ENCODE measurements around the gene GJB5.
"Not testable (repeated sequence)": the region's sequence is repeated elsewhere in the genome, so short reads cannot be mapped to it uniquely, and the experiment has no call there.

GJB5 gene

DNA sequence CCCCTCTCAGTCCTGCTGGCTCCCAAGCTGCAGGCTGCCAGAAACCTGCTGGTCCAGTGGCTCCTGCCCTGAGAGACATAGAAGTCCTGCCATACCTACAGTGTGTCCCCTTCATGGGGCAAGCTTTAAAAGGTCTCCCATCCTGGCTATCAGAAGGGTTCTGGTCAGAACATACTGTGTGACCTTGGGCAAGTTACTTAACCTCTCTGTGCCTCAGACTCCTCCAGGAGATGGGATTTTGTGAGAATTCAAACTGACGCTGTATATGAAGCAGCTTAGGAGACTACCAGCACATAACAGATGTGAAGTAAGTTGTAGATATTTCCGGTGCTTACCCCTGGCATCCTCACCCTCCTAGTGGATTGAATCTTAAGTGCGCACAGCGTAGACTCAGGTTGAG lies 8.7 kb upstream of the GJB5 start:
- no peak for DNase-seq

- DNase-seq, result peak in 2 of 3 experiments; percentile 38 to 59
Observed at GRCh38 chr1:34746785-34747637, 7.8 kb upstream of the GJB5 start.

GRCh38 chr1:34747638-34747941 lies 7.3 kb upstream of the GJB5 start:
- DNase-seq, result no peak

DNA sequence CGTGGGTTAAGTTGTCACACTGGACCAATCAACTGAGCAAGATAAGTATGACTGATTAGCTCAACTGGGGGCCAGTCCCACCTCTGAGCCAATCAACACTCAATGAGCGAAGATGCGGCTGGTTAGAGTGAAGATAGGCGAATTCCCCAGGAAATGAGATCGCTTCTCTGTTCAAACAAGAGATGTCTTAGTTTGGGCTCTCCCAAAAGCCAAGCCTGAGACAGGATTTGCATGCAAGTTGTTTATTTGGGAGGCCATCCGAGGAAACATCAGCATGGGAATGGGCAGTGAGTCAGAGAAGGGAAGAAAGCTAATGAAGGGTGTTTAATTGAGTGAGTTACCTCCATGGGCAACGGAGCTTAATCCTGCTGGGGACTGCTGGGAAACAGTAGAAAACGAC lies 4.9 kb upstream of the GJB5 start:
- DNase-seq, result no peak

DNA sequence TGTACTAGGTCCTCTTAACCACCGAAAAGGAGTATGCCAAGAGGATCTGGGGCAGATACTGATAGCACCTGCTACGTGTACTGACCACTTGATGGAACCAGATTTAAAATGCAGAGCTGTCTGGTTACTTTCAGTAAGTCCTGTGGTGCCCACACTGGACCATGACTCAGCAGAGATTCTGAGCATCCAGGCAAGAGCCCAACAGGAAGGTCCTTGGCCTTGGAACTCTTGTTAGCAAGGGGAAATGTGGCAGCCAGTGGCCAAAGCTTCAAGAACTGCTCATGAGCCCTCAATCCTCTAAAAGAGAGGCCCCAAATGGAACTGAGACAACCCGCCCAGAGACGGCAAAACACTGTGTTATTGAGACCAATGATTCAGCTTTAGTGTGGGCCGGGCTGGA lies 4.2 kb upstream of the GJB5 start:
- DNase-seq, result no peak

DNA sequence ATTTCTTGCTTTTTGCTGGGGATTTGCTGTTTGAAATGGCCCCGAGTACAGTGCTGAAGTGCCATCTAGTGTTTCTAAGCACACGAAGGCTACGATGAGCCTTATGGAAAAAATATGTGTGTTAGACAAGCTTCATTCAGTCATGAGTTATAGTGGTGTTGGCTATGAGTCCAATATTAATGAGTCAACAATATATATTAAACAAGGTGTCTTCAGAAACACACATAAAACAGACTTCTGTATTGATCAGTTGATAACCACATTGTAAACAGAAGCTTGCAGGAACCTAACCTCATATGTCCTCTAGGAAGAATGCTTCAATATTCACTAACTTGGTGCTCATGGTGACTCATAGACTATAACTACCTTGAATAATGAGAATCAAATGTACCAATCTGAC lies 1.7 kb upstream of the GJB5 start:
- no peak for DNase-seq

DNA sequence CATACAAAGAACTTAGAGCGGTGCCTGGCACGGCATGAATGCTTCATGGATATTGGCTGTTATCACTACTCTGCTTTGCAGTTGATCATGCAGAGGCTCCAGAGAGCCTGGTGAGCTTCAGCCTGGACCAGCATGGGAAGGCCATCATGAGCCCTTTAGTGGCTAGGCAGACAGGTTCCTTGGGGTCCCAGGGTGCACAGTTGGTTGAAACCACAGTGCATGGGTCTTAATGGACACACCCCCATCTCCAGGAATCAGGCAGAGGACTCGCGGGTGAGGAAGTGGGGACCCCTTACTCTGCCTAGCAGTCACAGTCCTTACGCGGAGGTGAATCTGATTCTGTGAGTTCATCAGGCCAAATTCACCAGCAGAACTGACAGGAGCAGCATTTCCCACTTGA lies 1.1 kb downstream of the GJB5 start:
- no peak for DNase-seq

- no peak for DNase-seq
Observed at GRCh38 chr1:34757386-34757785, 2.5 kb downstream of the GJB5 start.

GRCh38 chr1:34758751-34759150 lies 3.9 kb downstream of the GJB5 start:
- DNase-seq, result no peak

DNA sequence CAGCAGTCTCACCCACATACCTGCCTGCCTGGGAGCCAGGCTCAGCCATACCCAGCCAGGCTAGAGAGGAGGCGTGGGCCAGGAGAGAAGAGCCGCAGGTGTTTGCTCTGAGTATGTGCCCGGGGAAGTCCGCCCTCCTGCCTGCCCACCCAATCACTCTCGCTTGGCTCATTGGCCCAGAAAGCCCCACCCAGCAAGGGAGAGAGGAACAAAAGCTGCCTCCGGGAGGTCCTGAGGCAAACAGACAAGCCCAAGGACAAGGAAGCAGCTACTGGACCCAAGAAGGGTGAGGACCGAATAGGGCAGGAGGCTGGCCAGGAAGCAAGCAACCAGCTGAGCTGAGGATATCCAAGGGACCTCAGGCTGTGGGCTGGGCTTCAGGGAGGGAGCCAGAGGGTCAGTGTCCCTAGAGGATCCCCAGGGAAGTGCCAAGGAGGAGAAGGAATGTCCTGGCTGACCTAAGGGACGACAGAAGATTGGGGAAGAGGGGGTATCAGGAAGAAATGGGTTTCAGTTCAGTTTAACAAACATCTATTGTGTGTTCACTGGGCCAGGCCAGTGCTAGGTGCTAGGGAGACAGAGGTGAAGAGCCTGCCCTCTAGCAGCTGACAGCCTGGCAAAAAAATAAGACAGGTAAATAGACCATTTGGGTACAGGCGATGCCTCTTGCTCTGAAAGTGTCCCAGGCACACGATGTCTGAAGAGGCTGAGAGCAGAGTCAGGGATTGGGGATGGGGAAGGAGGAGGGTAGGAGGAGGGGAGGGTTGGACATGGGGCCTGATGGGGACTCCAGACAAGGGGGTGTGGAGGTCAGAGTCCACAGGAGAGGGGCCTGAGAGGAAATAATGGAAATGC lies 4.9 kb downstream of the GJB5 start, which contains the start of gene GJB4:
GJB4 (plus strand) TSS at position 238 of the 855 bp plus-strand sequence. CDS start 1,515 bp downstream, outside the sequence.
- no peak for DNase-seq

DNA sequence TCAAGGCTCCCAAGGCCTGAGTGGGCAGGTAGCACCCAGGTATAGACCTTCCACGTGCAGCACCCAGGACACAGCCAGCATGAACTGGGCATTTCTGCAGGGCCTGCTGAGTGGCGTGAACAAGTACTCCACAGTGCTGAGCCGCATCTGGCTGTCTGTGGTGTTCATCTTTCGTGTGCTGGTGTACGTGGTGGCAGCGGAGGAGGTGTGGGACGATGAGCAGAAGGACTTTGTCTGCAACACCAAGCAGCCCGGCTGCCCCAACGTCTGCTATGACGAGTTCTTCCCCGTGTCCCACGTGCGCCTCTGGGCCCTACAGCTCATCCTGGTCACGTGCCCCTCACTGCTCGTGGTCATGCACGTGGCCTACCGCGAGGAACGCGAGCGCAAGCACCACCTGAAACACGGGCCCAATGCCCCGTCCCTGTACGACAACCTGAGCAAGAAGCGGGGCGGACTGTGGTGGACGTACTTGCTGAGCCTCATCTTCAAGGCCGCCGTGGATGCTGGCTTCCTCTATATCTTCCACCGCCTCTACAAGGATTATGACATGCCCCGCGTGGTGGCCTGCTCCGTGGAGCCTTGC lies 6.4 kb downstream of the GJB5 start:
- no peak for DNase-seq

- DNase-seq, result no peak
Observed at GRCh38 chr1:34761776-34762307, 7.0 kb downstream of the GJB5 start.

DNA sequence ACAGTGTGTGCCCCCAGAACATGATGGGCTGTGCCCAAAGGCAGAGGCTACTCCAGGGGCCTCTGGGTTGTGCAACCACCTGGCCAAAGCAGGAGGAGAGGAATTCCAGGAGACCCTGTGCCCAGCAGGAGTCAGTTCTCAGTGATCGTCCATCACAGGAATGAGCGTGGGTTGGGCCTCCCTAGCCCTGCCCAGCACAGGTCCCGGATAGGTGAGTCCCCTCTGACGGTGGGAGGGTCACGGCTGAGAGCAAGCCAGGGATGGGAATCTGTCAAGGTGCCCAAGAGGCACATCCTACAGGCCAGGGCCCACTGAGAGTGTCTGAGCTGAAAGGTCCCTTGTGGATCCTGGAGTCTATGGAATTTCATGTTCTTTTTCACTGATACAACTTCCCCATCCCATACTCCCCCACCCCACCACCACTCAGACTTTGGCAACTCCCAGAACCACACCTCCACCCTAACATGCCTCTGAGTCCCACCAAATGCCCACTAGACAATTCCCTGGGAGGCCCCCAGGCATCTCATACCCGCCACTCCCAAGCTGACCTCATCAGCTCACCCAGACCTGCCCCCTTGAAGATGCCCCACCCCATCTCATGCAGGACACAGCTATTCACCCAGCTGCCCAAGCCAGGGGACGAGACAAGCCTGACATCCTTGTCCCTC lies 7.8 kb downstream of the GJB5 start:
- no peak for DNase-seq

DNA sequence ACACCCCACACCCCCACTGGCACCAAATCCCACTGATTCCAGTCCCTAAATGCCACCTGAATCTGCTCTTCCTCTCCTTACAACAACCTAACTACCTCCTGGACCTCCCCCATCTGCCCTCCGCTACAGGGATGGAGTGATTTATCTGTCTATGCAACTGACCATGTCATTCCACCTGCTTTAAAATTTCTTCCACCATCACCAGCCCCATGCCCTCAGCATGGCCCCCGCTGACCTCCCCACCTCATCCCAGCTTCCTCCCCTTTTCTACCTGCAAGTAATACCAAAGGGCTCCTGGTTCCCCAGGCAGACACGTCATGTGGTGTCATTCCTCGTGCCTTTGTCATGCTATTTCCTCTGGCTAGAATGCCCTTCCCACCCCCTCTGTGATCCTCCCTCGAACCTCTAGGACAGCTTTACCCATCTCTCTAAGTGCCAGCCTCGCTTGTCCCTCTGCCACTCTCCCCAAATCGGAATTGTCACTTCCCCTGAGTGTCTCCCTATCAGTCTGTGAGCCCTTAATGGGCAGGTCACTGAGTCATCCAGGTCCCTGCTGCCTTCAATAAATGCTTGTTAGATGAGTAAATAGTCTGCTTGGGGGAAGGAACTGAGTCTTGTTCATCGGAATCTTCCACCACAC lies 8.4 kb downstream of the GJB5 start:
- DNase-seq, result no peak

GRCh38 chr1:34768856-34769255 lies 14.0 kb downstream of the GJB5 start:
- DNase-seq, result no peak

- DNase-seq, result no peak
Observed at GRCh38 chr1:34770891-34771504, 16.2 kb downstream of the GJB5 start.

GRCh38 chr1:34771573-34772371 lies 16.9 kb downstream of the GJB5 start:
- DNase-seq, result no peak

DNA sequence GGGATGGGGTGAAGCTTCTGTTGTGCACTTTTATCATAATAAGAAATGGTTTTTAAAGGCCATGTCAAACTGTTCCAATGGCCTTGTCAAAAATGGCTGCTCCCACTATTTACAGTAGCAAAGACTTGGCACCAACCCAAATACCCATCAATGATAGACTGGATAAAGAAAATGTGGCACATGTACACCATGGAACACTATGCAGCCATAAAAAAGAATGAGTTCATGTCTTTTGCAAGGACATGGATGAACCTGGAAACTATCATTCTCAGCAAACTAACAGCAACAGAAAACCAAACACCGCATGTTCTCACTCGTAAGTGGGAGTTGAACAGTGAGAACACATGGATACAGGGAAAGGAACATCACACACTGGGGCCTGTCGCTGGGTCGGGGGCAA lies 18.3 kb downstream of the GJB5 start:
- DNase-seq, result not testable (repeated sequence)

- no peak for DNase-seq
Observed at GRCh38 chr1:34774957-34775356, 20.1 kb downstream of the GJB5 start.

DNA sequence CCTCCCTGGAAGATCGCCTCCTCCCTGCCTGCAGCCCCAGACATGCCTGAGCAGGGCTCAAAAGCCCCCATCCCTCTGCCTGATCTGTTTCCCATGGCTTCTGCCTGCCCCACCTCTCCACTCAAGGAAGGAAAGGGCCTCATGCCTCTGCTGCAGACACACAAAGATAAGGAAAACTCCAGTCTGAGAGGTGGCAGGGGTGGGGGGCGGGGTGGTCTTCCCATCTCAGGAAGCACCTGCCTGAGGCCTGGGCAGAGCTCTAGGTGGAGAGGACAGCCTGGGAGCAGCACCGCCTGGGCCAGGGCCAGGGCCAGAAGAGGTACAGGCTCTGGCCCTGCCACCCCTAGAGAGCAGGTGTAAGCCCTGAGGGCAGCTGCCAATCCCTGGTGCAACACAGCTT lies 22.1 kb downstream of the GJB5 start:
- DNase-seq, result no peak

Measured in NCI-H1417 (cell line).